ENCODE measurements around the gene BAG3. TPM values are rescaled to one million over a fixed set of nuclear protein-coding genes. Genes with fewer than 3 reads are reported as not detected.

The BAG3 gene
- total and polyA plus RNA-seq, 3 experiments from 2014 or later, result 11.3 to 12.5 (median 12.0) TPM

DNA sequence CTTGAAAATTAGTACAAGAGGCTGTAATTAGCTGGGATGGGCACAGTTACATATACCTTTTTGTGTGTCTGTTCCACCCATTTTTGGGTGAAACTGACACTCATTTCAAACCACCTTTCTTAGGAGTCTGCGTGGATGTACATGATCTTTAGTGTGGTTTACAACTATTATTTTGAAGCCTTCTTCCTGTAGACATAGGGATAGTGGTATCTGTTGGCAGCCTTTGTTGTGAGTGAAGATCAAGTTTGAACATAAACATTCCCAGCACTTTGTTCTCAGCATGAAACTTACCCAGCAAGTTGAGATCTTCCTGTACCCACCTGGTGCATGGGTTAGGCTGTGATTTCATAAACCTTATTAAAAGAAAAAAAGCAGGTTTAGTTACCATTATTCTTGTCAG lies 2.0 kb downstream of the BAG3 start:
- peaks cover 4% of the 10 kb centered on the region for H3K36me3 ChIP-seq (ENCODE audit: insufficient read depth, low read length)
- H3K9me3 Mint-ChIP-seq, result no peaks in the 10 kb centered on the region
- peaks cover 58% of the 10 kb centered on the region for H3K4me1 ChIP-seq (ENCODE audit: insufficient read depth, low read length)
- peak overlapping the region; percentile 5 to 95 (median 91) for H3K4me3 Mint-ChIP-seq
- ChIA-PET POLR2A (interaction anchor here (0.6 to 0.9 kb wide), 3 partner anchors 10 to 45 kb away, joined by 3 read pairs; no protein-coding TSS in a partner anchor), CTCF (interaction anchor here (0.9 to 2.4 kb wide), 7 partner anchors 10 to 219 kb away, joined by 3 to 9 read pairs (median 3); partner anchors contain the start of gene MCMBP)
- H3K4me3 ChIP-seq (ENCODE audit: low read length), result peak overlapping the region; percentile 66
- peak in 2 of 5 donors; percentile 6 to 63 for DNase-seq
- H3K27ac ChIP-seq (ENCODE audit: low read depth, low read length), result no peak overlapping the region
- H3K27me3 ChIP-seq (ENCODE audit: insufficient read depth, low read length, poor library complexity, severe bottlenecking), result no peaks in the 10 kb centered on the region
- no peaks in the 10 kb centered on the region for H3K9me3 ChIP-seq (ENCODE audit: low read length)
- H3K4me1 Mint-ChIP-seq, result peaks cover 50 to 61% (median 59%) of the 10 kb centered on the region in 3 donors
- H3K27me3 Mint-ChIP-seq, result no peaks in the 10 kb centered on the region
- peak overlapping the region; percentile 36 to 86 (median 77) for H3K27ac Mint-ChIP-seq
- peaks cover 0 to 14% (median 2%) of the 10 kb centered on the region in 3 donors for H3K36me3 Mint-ChIP-seq

DNA sequence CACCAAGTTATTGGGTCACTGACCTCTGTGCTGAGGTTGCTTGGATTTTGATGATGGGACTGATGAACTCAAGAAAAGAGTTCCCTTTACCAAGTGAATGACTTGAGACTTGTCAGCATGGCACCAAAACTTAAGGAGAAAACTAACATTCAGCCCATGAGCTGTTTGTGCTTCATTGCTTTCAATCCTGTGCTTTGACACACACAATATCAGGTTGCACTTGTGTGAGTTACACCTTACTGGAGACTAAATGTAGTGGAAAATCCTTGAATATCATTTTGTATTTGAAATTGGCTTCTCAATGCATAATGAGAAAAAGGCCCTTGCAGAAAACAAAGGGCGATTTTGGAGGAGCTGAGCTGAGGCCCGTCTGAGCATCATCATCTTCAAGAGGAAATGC lies 2.7 kb downstream of the BAG3 start:
- no peaks in the 10 kb centered on the region for H3K9me3 Mint-ChIP-seq
- peak overlapping the region in 5 of 7 donors; percentile 57 to 95 (median 91) for H3K4me3 Mint-ChIP-seq
- peaks cover 65% of the 10 kb centered on the region for H3K4me1 ChIP-seq (ENCODE audit: insufficient read depth, low read length)
- H3K27ac Mint-ChIP-seq, result peak overlapping the region in 6 of 8 donors; percentile 37 to 86 (median 82)
- H3K27me3 ChIP-seq (ENCODE audit: insufficient read depth, low read length, poor library complexity, severe bottlenecking), result no peaks in the 10 kb centered on the region
- H3K4me3 ChIP-seq (ENCODE audit: low read length), result peak overlapping the region; percentile 66
- H3K36me3 ChIP-seq (ENCODE audit: insufficient read depth, low read length), result peaks cover 9% of the 10 kb centered on the region
- ChIA-PET POLR2A (interaction anchor here (0.9 kb wide), 1 partner anchor 10 kb away, joined by 3 read pairs; no protein-coding TSS in a partner anchor), CTCF (interaction anchor here (1.2 to 2.1 kb wide), 4 partner anchors 10 to 46 kb away, joined by 3 to 9 read pairs (median 5); no protein-coding TSS in a partner anchor)
- no peak overlapping the region for H3K27ac ChIP-seq (ENCODE audit: low read depth, low read length)
- H3K36me3 Mint-ChIP-seq, result peaks cover 0 to 14% (median 2%) of the 10 kb centered on the region in 3 donors
- H3K9me3 ChIP-seq (ENCODE audit: low read length), result no peaks in the 10 kb centered on the region
- H3K27me3 Mint-ChIP-seq, result no peaks in the 10 kb centered on the region
- DNase-seq, result no peak
- H3K4me1 Mint-ChIP-seq, result peaks cover 50 to 61% (median 59%) of the 10 kb centered on the region in 3 donors

DNA sequence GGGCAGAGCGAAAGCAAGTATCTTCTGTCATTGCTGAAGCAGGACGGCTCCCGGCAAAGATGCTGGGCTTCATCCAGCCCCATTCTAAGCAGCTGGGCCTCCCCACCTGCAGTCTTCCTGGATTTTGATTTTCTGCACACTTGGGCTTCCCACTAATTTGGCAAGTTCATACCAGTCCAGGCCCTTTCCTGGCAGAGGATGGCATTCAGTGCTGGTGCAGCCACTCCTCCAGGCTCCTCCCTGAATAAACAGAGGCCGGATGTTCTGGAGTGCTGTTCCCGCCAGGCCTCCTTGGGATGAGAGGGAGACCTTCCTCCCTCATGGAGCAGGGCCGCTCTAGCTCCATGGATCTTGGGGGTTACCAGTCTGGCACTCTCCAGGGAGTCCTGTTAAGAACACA lies 3.4 kb downstream of the BAG3 start:
- Histone ChIP-seq H3K36me3 (ENCODE audit: insufficient read depth, low read length) (peaks cover 9% of the 10 kb centered on the region), H3K4me3 (ENCODE audit: low read length) (no peak overlapping the region), H3K27ac (ENCODE audit: low read depth, low read length) (no peak overlapping the region), H3K27me3 (ENCODE audit: insufficient read depth, low read length, poor library complexity, severe bottlenecking) (no peaks in the 10 kb centered on the region), H3K4me1 (ENCODE audit: insufficient read depth, low read length) (peaks cover 67% of the 10 kb centered on the region), H3K9me3 (ENCODE audit: low read length) (no peaks in the 10 kb centered on the region)
- Mint-ChIP-seq H3K4me3 (peak overlapping the region in 5 of 7 donors; percentile 23 to 95 (median 38)), H3K27me3 (no peaks in the 10 kb centered on the region), H3K9me3 (no peaks in the 10 kb centered on the region), H3K4me1 (peaks cover 50 to 59% (median 59%) of the 10 kb centered on the region in 3 donors), H3K36me3 (peaks cover 0 to 14% (median 2%) of the 10 kb centered on the region in 3 donors), H3K27ac (peak overlapping the region in 7 of 8 donors; percentile 43 to 90 (median 75))
- ChIA-PET CTCF (interaction anchor here (1.2 to 2.1 kb wide), 3 partner anchors 9 to 37 kb away, joined by 3 to 9 read pairs (median 7); no protein-coding TSS in a partner anchor), POLR2A (no interaction called here)
- no peak for DNase-seq

DNA sequence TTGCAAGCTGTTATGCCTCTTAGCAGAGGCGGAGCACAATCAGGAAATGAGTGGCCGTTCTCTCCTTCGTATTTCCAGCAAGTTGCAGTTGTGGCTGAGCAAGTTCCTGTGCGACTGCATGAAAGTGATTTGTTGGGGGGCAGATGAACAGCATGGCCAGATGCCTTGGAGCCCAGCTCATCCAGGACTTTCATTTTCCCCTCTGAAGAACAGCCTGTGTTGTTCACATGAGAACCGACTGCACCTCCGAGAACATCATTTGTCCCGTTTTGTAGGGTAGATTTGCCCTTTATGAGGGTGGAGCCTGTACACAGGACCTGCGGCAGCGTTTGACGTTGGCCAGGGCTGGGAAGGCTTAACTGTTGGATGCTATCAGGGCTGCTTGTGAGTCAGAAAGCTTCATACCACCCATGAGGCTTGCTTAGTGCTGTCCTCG lies 4.4 kb downstream of the BAG3 start:
- Mint-ChIP-seq H3K36me3 (peaks cover 0 to 15% (median 2%) of the 10 kb centered on the region in 3 donors), H3K27me3 (no peaks in the 10 kb centered on the region), H3K27ac (peak overlapping the region; percentile 19 to 91 (median 76)), H3K4me1 (peaks cover 44 to 54% (median 52%) of the 10 kb centered on the region in 3 donors), H3K9me3 (no peaks in the 10 kb centered on the region), H3K4me3 (peak overlapping the region; percentile 40 to 79 (median 67))
- H3K4me1 ChIP-seq (ENCODE audit: insufficient read depth, low read length), result peaks cover 61% of the 10 kb centered on the region
- H3K9me3 ChIP-seq (ENCODE audit: low read length), result no peaks in the 10 kb centered on the region
- CTCF ChIA-PET, result interaction anchor here (0.5 kb wide), 1 partner anchor 70 kb away, joined by 3 read pairs; the partner anchor contains the start of gene INPP5F
- POLR2A ChIA-PET, result no interaction called here
- H3K4me3 ChIP-seq (ENCODE audit: low read length), result peak overlapping the region; percentile 57
- peak in 4 of 5 donors; percentile 7 to 30 (median 15) for DNase-seq
- peak overlapping the region; percentile 17 for H3K27ac ChIP-seq (ENCODE audit: low read depth, low read length)
- H3K27me3 ChIP-seq (ENCODE audit: insufficient read depth, low read length, poor library complexity, severe bottlenecking), result no peaks in the 10 kb centered on the region
- peaks cover 9% of the 10 kb centered on the region for H3K36me3 ChIP-seq (ENCODE audit: insufficient read depth, low read length)

DNA sequence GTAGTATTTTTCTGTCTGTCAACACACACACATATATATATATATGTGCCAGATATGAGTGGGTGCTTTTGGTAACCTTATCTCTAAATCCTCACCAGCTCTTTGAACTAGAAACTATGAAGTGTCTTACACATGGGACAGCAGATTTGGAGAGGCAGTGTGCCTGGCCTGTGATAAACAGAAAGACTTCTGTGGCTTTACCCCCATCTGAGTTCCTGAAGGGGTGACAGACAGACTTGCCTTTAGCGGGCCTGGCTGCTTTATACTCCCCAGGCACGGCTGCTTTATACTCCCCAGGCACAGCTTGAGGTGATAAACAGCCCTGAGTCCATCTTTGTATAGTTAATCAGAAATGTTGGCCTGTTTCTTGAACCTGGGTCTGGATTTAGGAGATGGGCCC lies 5.6 kb downstream of the BAG3 start:
- no peaks in the 10 kb centered on the region for H3K9me3 Mint-ChIP-seq
- no peak overlapping the region for H3K4me3 ChIP-seq (ENCODE audit: low read length)
- ChIA-PET POLR2A (interaction anchor here (0.7 kb wide), 1 partner anchor 79 kb away, joined by 5 read pairs; no protein-coding TSS in a partner anchor), CTCF (interaction anchor here (1.0 to 1.3 kb wide), 2 partner anchors 212 to 214 kb away, joined by 3 read pairs; no protein-coding TSS in a partner anchor)
- H3K4me1 Mint-ChIP-seq, result peaks cover 44 to 54% (median 54%) of the 10 kb centered on the region in 3 donors
- H3K9me3 ChIP-seq (ENCODE audit: low read length), result no peaks in the 10 kb centered on the region
- peaks cover 58% of the 10 kb centered on the region for H3K4me1 ChIP-seq (ENCODE audit: insufficient read depth, low read length)
- no peak for DNase-seq
- peak overlapping the region in 3 of 8 donors; percentile 8 to 57 (median 55) for H3K27ac Mint-ChIP-seq
- no peaks in the 10 kb centered on the region for H3K27me3 Mint-ChIP-seq
- H3K27ac ChIP-seq (ENCODE audit: low read depth, low read length), result no peak overlapping the region
- H3K4me3 Mint-ChIP-seq, result no peak overlapping the region
- no peaks in the 10 kb centered on the region for H3K27me3 ChIP-seq (ENCODE audit: insufficient read depth, low read length, poor library complexity, severe bottlenecking)
- H3K36me3 ChIP-seq (ENCODE audit: insufficient read depth, low read length), result peaks cover 9% of the 10 kb centered on the region
- peaks cover 0 to 10% (median 2%) of the 10 kb centered on the region in 3 donors for H3K36me3 Mint-ChIP-seq

DNA sequence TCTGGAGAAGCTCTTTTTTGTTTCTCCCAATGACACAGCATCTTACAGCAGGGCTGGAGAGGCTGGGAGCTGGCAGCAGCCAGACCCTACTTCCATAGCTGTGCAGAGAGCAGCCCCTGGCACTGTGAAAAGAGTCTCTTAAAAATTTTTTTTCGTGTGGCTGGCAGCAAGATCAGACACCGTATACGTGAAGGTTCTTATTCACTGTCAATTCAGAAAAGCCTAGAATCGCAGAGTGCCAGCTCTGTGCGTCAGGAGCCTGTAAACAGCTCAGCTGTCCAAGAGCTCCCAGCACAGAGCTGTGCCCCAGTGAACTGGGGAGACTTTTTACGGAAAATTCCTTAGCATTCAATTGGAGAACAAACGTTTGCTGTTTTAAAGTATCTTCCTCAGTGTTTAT lies 6.5 kb downstream of the BAG3 start:
- POLR2A ChIA-PET, result no interaction called here
- Mint-ChIP-seq H3K36me3 (peaks cover 0 to 8% (median 2%) of the 10 kb centered on the region in 3 donors), H3K4me3 (no peak overlapping the region), H3K4me1 (peaks cover 38 to 56% (median 54%) of the 10 kb centered on the region in 3 donors), H3K27ac (no peak overlapping the region), H3K27me3 (no peaks in the 10 kb centered on the region), H3K9me3 (no peaks in the 10 kb centered on the region)
- Histone ChIP-seq H3K4me3 (ENCODE audit: low read length) (no peak overlapping the region), H3K36me3 (ENCODE audit: insufficient read depth, low read length) (peaks cover 9% of the 10 kb centered on the region), H3K27me3 (ENCODE audit: insufficient read depth, low read length, poor library complexity, severe bottlenecking) (no peaks in the 10 kb centered on the region), H3K27ac (ENCODE audit: low read depth, low read length) (no peak overlapping the region), H3K4me1 (ENCODE audit: insufficient read depth, low read length) (peaks cover 58% of the 10 kb centered on the region), H3K9me3 (ENCODE audit: low read length) (no peaks in the 10 kb centered on the region)
- CTCF ChIA-PET, result interaction anchor here (1.2 kb wide), 1 partner anchor 114 kb away, joined by 3 read pairs; no protein-coding TSS in a partner anchor
- no peak for DNase-seq

DNA sequence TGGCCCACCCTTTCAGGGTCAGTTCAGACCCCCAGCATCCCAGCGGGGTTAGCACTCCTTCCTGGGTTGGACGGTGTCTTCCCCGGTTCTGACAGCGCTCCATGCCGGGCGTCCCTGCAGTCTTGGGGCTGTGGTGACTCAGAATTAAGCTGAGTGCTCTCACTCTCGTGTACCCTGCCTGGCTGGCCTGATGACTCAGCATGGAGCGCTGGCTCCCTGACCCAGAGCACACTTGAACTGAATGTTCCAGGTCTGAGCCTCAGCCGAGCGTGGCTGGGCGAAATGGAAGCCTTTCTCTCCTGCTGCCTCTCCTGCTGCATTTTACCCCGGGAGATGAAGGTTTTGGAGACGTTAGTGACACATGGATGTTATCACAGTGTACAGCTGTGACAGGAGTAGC lies 7.1 kb downstream of the BAG3 start:
- Histone ChIP-seq H3K4me1 (ENCODE audit: insufficient read depth, low read length) (peaks cover 57% of the 10 kb centered on the region), H3K36me3 (ENCODE audit: insufficient read depth, low read length) (peaks cover 9% of the 10 kb centered on the region), H3K4me3 (ENCODE audit: low read length) (no peak overlapping the region), H3K27ac (ENCODE audit: low read depth, low read length) (no peak overlapping the region), H3K9me3 (ENCODE audit: low read length) (no peaks in the 10 kb centered on the region), H3K27me3 (ENCODE audit: insufficient read depth, low read length, poor library complexity, severe bottlenecking) (no peaks in the 10 kb centered on the region)
- POLR2A ChIA-PET, result no interaction called here
- no peak overlapping the region for H3K4me3 Mint-ChIP-seq
- CTCF ChIA-PET, result interaction anchor here (1.2 kb wide), 1 partner anchor 115 kb away, joined by 3 read pairs; no protein-coding TSS in a partner anchor
- H3K36me3 Mint-ChIP-seq, result peaks cover 0 to 8% (median 2%) of the 10 kb centered on the region in 3 donors
- H3K27ac Mint-ChIP-seq, result peak overlapping the region in 1 of 8 donors; percentile 33
- no peaks in the 10 kb centered on the region for H3K27me3 Mint-ChIP-seq
- no peaks in the 10 kb centered on the region for H3K9me3 Mint-ChIP-seq
- no peak for DNase-seq
- H3K4me1 Mint-ChIP-seq, result peaks cover 37 to 56% (median 51%) of the 10 kb centered on the region in 3 donors

DNA sequence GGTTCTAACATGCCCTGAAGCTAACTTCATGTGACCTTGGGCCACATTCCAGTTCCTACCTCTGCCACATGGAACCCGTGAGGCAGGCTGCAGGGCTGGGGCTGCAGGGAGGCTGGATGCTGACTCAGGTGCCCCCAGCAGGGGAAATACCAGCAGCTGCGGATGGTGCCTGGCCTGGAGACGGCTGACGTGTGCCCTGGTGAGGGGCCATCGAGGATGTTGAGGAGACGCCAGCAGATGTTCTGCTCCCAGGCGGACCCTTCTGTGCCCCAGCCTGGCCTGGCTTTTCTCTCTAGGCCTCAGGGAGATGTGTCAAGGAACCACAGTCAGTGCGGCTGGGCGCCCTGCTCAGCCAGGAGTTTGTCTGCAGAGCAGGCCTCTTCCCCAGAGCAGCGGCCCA lies 8.8 kb downstream of the BAG3 start:
- H3K27ac Mint-ChIP-seq, result no peak overlapping the region
- H3K4me3 Mint-ChIP-seq, result no peak overlapping the region
- Histone ChIP-seq H3K9me3 (ENCODE audit: low read length) (no peaks in the 10 kb centered on the region), H3K4me1 (ENCODE audit: insufficient read depth, low read length) (peaks cover 56% of the 10 kb centered on the region), H3K4me3 (ENCODE audit: low read length) (no peak overlapping the region), H3K27ac (ENCODE audit: low read depth, low read length) (no peak overlapping the region), H3K27me3 (ENCODE audit: insufficient read depth, low read length, poor library complexity, severe bottlenecking) (no peaks in the 10 kb centered on the region), H3K36me3 (ENCODE audit: insufficient read depth, low read length) (peaks cover 9% of the 10 kb centered on the region)
- POLR2A ChIA-PET, result no interaction called here
- peaks cover 0 to 8% (median 6%) of the 10 kb centered on the region in 3 donors for H3K36me3 Mint-ChIP-seq
- no peak for DNase-seq
- H3K27me3 Mint-ChIP-seq, result no peaks in the 10 kb centered on the region
- peaks cover 34 to 56% (median 50%) of the 10 kb centered on the region in 3 donors for H3K4me1 Mint-ChIP-seq
- H3K9me3 Mint-ChIP-seq, result no peaks in the 10 kb centered on the region
- CTCF ChIA-PET, result no interaction called here
